Adrenal gland (tissue), 5 donors: ENCODE data around the gene TIMP3.

Experiments used
- CTCF ChIP-seq, 6 experiments: fragments of 450-650 bp in 4 of 6; fragments of 200-600 bp in 2 of 6; sonication (generic) in 1 of 6; IDR thresholded peaks; 1 replicate in 5 of 6; 2 replicates in 1 of 6; pipeline versions ENCODE4 v1.5.1 to v1.8.0; 2016 to 2021; ENCODE audit warnings: antibody characterized with exemption in 6 of 6, mild to moderate bottlenecking in 2 of 6, moderate library complexity in 1 of 6
- POLR2A ChIP-seq, 2 donors: fragments of 450-650 bp; IDR thresholded peaks; one replicate each; pipeline ENCODE4 v1.6.1; 2017; ENCODE audit warnings: antibody characterized with exemption in 2 of 2, mild to moderate bottlenecking in 2 of 2, moderate library complexity in 1 of 2
- donor health status: DM: no; HTN: no; CAD: no.

DNA sequence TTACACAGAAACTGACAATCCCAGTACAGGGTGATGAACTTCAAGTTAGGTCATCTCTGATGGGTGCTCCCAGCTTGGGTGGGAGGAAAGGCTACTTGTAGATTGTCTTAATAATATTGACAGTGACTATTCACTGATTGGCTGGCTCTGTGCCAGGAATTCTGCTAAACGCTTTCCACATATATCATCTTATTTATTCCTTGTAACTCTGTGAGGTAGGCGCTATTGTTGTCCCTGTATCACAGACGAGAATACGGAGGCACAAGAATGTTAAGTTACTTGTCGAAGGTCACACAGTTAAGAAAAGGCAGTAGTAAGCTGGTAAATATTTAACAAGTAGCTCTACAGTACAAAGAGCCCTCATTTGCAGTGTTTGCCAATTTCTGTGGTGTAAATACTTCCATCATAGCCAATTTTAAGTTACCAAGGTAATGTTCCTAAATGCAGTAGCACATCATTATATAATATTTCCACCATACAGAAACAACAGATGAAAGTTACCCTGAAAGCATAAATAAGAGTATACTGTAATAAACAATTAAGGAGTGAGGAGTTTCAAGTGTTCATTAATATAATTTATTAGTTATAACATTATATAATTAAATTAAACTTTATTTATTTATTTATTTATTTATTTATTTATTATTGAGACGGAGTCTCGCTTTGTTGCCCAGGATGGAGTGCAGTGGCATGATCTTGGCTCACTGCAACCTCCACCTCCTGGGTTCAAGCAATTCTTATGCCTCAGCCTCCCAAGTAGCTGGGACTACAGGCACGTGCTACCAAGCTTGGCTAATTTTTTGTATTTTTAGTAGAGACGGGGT, 11.5 kb upstream of the TIMP3 start:
- TF ChIP-seq CTCF (IDR thresholded peaks at IDR 0.05), result no peak
- TF ChIP-seq POLR2A (IDR thresholded peaks at IDR 0.05), result no peak
